CD14-positive monocyte (primary cell): ENCODE measurements around the gene AMDHD2. TPM values are rescaled to one million over a fixed set of nuclear protein-coding genes. Genes with fewer than 3 reads are reported as not detected.

Source experiments
- DNase-seq, 3 donors: peaks; one replicate each; pipeline ENCODE4 v3.0.0-alpha.2; 2011 to 2022
- H2AFZ ChIP-seq: 2 replicates; pipeline ENCODE4 v1.6.0; 2012; ENCODE audit warnings: mild to moderate bottlenecking, low read depth, low read length, inconsistent platforms; ENCODE audit not compliant: insufficient read depth, poor library complexity, severe bottlenecking
- H3K27ac ChIP-seq, 2 donors: 1 replicate in 1 of 2; 2 replicates in 1 of 2; pipeline ENCODE4 v1.5.1; 2012 to 2013; ENCODE audit warnings: low read length in 2 of 2, control low read depth in 1 of 2, inconsistent platforms in 1 of 2, low read depth in 1 of 2, mild to moderate bottlenecking in 1 of 2
- H3K27me3 ChIP-seq, 2 donors: one replicate each; pipeline versions ENCODE4 v1.6.0 to v1.6.1; 2011 to 2013; ENCODE audit warnings: low read length in 2 of 2; ENCODE audit not compliant: control insufficient read depth in 2 of 2, insufficient read depth in 2 of 2
- H3K36me3 ChIP-seq, 2 donors: replicated peaks in 1 of 2; 1 replicate in 1 of 2; 2 replicates in 1 of 2; pipeline versions ENCODE4 v1.5.1 to v1.6.1; 2012 to 2013; ENCODE audit warnings: low read length in 2 of 2, control low read depth in 1 of 2, inconsistent platforms in 1 of 2, mild to moderate bottlenecking in 1 of 2; ENCODE audit not compliant: insufficient read depth in 2 of 2, control insufficient read depth in 1 of 2
- H3K4me1 ChIP-seq, 2 donors: 1 replicate in 1 of 2; 2 replicates in 1 of 2; pipeline versions ENCODE4 v1.5.1 to v1.6.1; 2012 to 2013; ENCODE audit warnings: low read length in 2 of 2, control low read depth in 1 of 2, inconsistent platforms in 1 of 2, mild to moderate bottlenecking in 1 of 2, moderate library complexity in 1 of 2; ENCODE audit not compliant: insufficient read depth in 2 of 2, control insufficient read depth in 1 of 2
- H3K4me2 ChIP-seq: replicated peaks from 2 replicates; pipeline ENCODE3; 2012; ENCODE audit warnings: low read length, moderate library complexity, mild to moderate bottlenecking; ENCODE audit not compliant: poor library complexity, severe bottlenecking; ENCODE audit errors: extremely low read depth
- H3K4me3 ChIP-seq, 3 experiments: fragments of 200-600 bp in 1 of 3; sonication (generic) in 1 of 3; replicated peaks in 1 of 3; 1 replicate in 2 of 3; 2 replicates in 1 of 3; pipeline ENCODE4 v1.5.1; 2011 to 2013; ENCODE audit warnings: low read length in 3 of 3, mild to moderate bottlenecking in 3 of 3, control low read depth in 2 of 3, low read depth in 2 of 3, inconsistent platforms in 1 of 3, moderate library complexity in 1 of 3
- H3K79me2 ChIP-seq: 2 replicates; pipeline ENCODE4 v1.6.0; 2012; ENCODE audit warnings: mild to moderate bottlenecking, control low read depth, inconsistent platforms, low read length, moderate library complexity; ENCODE audit not compliant: insufficient read depth
- H3K9ac ChIP-seq: 2 replicates; pipeline ENCODE4 v1.6.0; 2017; ENCODE audit warnings: low read length, mild to moderate bottlenecking; ENCODE audit not compliant: insufficient read depth, poor library complexity, severe bottlenecking
- H3K9me3 ChIP-seq, 2 donors: replicated peaks in 1 of 2; 1 replicate in 1 of 2; 2 replicates in 1 of 2; pipeline versions ENCODE4 v1.5.1 to v1.6.1; 2012 to 2013; ENCODE audit warnings: low read length in 2 of 2, control low read depth in 1 of 2; ENCODE audit not compliant: control insufficient read depth in 1 of 2, insufficient read depth in 1 of 2
- H4K20me1 ChIP-seq: 2 replicates; pipeline ENCODE4 v1.6.0; 2012; ENCODE audit warnings: mild to moderate bottlenecking, low read length, control low read depth, moderate library complexity; ENCODE audit not compliant: insufficient read depth
- H3K27ac Mint-ChIP-seq, 7 donors: one replicate each; pipeline ENCODE4 v1.8.0; 2020; ENCODE audit warnings: mild to moderate bottlenecking in 7 of 7, mixed read lengths in 7 of 7, moderate library complexity in 6 of 7, inconsistent platforms in 2 of 7
- H3K27me3 Mint-ChIP-seq, 3 donors: one replicate each; pipeline ENCODE4 v1.8.0; 2021 to 2022; ENCODE audit warnings: low read depth in 3 of 3, mild to moderate bottlenecking in 3 of 3, mixed read lengths in 3 of 3, moderate library complexity in 3 of 3, inconsistent platforms in 1 of 3
- H3K36me3 Mint-ChIP-seq, 2 donors: one replicate each; pipeline ENCODE4 v1.8.0; 2020; ENCODE audit warnings: mixed read lengths in 2 of 2, inconsistent platforms in 1 of 2, mild to moderate bottlenecking in 1 of 2
- H3K4me1 Mint-ChIP-seq: one replicate; pipeline ENCODE4 v1.8.0; 2020; ENCODE audit warnings: mild to moderate bottlenecking, mixed read lengths
- H3K4me3 Mint-ChIP-seq, 2 donors: one replicate each; pipeline ENCODE4 v1.8.0; 2020; ENCODE audit warnings: mild to moderate bottlenecking in 2 of 2, mixed read lengths in 2 of 2, moderate library complexity in 1 of 2
- H3K9me3 Mint-ChIP-seq, 7 donors: one replicate each; pipeline ENCODE4 v1.8.0; 2020 to 2022; ENCODE audit warnings: mixed read lengths in 7 of 7, mild to moderate bottlenecking in 6 of 7, moderate library complexity in 6 of 7, inconsistent platforms in 2 of 7
- CTCF ChIP-seq: fragments of 200-600 bp; IDR thresholded peaks from one replicate; pipeline ENCODE4 v1.8.0; 2022; ENCODE audit warnings: antibody characterized with exemption, mild to moderate bottlenecking
- WGBS: methylation state at CpG from one replicate; pipeline ENCODE4 v1.1.5; 2013; ENCODE audit warnings: missing lambda C conversion rate; ENCODE audit not compliant: insufficient coverage; 5-methylcytosine and 5-hydroxymethylcytosine counted together
- intact Hi-C, 2 donors: fragments of 100-400 bp; cut with micrococcal nuclease; formaldehyde crosslinking; loops; one replicate each; pipeline versions ENCODE4 v1.15.0 to v1.15.1; 2023
- polyA plus RNA-seq, 3 donors: library from polyadenylated mRNA; depleted of rRNA in 1 of 3; unstranded in 2 of 3; stranded (reverse) in 1 of 3; fragments of 300-500 nt in 2 of 3; fragments of >200 nt in 1 of 3; fragmentation: Illumina TruSeq in 2 of 3; gene quantifications; 1 replicate in 2 of 3; 2 replicates in 1 of 3; pipeline ENCODE4 v1.2.3, GENCODE V29; 2012 to 2021

Gene AMDHD2
- polyA plus RNA-seq, 3 donors = 6.9 to 57.8 (median 8.4) TPM

- Histone ChIP-seq H3K27me3 (peaks cover 41 to 48% of the 10 kb centered on the region in 2 donors), H3K79me2 (peaks cover 34% of the 10 kb centered on the region), H3K4me2 (peak overlapping the region; percentile 80), H2AFZ (no peak overlapping the region), H3K4me3 (peak overlapping the region in 1 of 3 experiments; percentile 63), H3K9me3 (peaks cover 0 to 20% of the 10 kb centered on the region in 2 donors), H3K4me1 (peaks cover 24 to 69% of the 10 kb centered on the region in 2 donors), H4K20me1 (peaks cover 30% of the 10 kb centered on the region), H3K27ac (no peak overlapping the region), H3K36me3 (no peaks in the 10 kb centered on the region), H3K9ac (no peak overlapping the region)
- no peak overlapping the region for H3K27ac Mint-ChIP-seq
- 85% methylated on average over 14 of the region's 14 CpGs for WGBS
- peak overlapping the region; percentile 69 to 88 for H3K4me3 Mint-ChIP-seq
- H3K9me3 Mint-ChIP-seq = peaks cover 0 to 12% (median 7%) of the 10 kb centered on the region in 7 donors
- intact Hi-C loops = loop anchor here (5.0 to 10.0 kb wide), 2 partner anchors 34 to 48 kb away; partner anchors contain the start of gene CCNF (in 1 of the 2)
- TF ChIP-seq CTCF = no peak
- peaks cover 44% of the 10 kb centered on the region for H3K4me1 Mint-ChIP-seq
- DNase-seq = no peak
- H3K36me3 Mint-ChIP-seq = peaks cover 4 to 12% of the 10 kb centered on the region in 2 donors
- peaks cover 45 to 54% (median 48%) of the 10 kb centered on the region in 3 donors for H3K27me3 Mint-ChIP-seq
These were observed 47.2 kb upstream of the AMDHD2 start for GRCh38 chr16:2472885-2473445.

GRCh38 chr16:2473446-2473926, 46.7 kb upstream of the AMDHD2 start:
- WGBS = 1% methylated on average over 46 of the region's 49 CpGs
- peak overlapping the region; percentile 69 to 88 for H3K4me3 Mint-ChIP-seq
- H3K9me3 Mint-ChIP-seq = peaks cover 0 to 11% (median 7%) of the 10 kb centered on the region in 7 donors
- Histone ChIP-seq H4K20me1 (peaks cover 30% of the 10 kb centered on the region), H3K27me3 (peaks cover 37 to 44% of the 10 kb centered on the region in 2 donors), H3K9me3 (peaks cover 0 to 20% of the 10 kb centered on the region in 2 donors), H2AFZ (no peak overlapping the region), H3K27ac (no peak overlapping the region), H3K9ac (no peak overlapping the region), H3K79me2 (peaks cover 39% of the 10 kb centered on the region), H3K36me3 (no peaks in the 10 kb centered on the region), H3K4me1 (peaks cover 20 to 68% of the 10 kb centered on the region in 2 donors), H3K4me3 (peak overlapping the region in 1 of 3 experiments; percentile 63), H3K4me2 (peak overlapping the region; percentile 80)
- H3K27me3 Mint-ChIP-seq = peaks cover 41 to 49% (median 43%) of the 10 kb centered on the region in 3 donors
- H3K27ac Mint-ChIP-seq = peak overlapping the region in 1 of 7 donors; percentile 36
- no peak for DNase-seq
- H3K4me1 Mint-ChIP-seq = peaks cover 45% of the 10 kb centered on the region
- intact Hi-C loops = loop anchor here (5.0 to 10.0 kb wide), 2 partner anchors 34 to 49 kb away; partner anchors contain the start of gene CCNF (in 1 of the 2)
- peaks cover 4 to 16% of the 10 kb centered on the region in 2 donors for H3K36me3 Mint-ChIP-seq
- no peak for TF ChIP-seq CTCF
